22Rv1 (cell line): Measurements from ENCODE around the gene CAPN13.

ENCODE experiments used
- CTCF ChIP-seq: fragments of 450-650 bp; IDR thresholded peaks from 2 replicates; pipeline ENCODE4 v1.5.1; 2017; ENCODE audit warnings: mild to moderate bottlenecking
- ZFX ChIP-seq: fragments of 450-650 bp; IDR thresholded peaks from 2 replicates; pipeline ENCODE4 v1.6.1; 2017; ENCODE audit warnings: antibody characterized with exemption, borderline replicate concordance

- TF ChIP-seq CTCF = no peak
- TF ChIP-seq ZFX = no peak
Measured at GRCh38 chr2:30732376-30732775, 74.9 kb downstream of the CAPN13 start.
